Measurements from ENCODE around the gene ZNF334.

The ZNF334 gene

GRCh38 chr20:46539113-46539512 lies 25.8 kb upstream of the ZNF334 start:
- H3K27me3 Mint-ChIP-seq: peaks cover 17 to 32% of the 10 kb centered on the region in 2 donors
- H3K4me1 Mint-ChIP-seq (ENCODE audit: low read depth in 2 of 2): no peaks in the 10 kb centered on the region
- no peak overlapping the region for H3K27ac Mint-ChIP-seq
- no peaks in the 10 kb centered on the region for H3K36me3 Mint-ChIP-seq (ENCODE audit: insufficient read depth)
- H3K9me3 Mint-ChIP-seq: no peaks in the 10 kb centered on the region
- DNase-seq: no peak
- no peak overlapping the region for H3K4me3 Mint-ChIP-seq
- ATAC-seq (replicated peaks): no peak

DNA sequence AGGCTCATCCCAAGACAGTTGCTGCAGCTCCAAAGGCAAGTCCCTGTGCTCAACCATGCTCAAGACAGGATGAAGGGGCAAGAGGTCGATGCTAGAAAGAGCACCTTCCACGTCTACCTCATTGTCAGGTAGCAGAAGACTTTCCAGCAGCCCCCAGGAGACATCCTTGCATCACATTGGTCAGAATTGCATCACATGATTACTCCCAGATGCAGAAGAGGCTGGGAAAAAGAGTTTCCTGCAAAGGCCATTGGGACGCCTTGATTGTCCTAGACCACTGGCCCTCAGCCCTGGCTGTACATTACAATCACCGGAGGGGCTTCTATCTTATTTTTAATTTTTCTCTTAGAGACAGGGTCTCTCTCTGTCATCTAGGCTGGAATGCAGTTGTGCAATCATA lies 17.3 kb upstream of the ZNF334 start:
- Mint-ChIP-seq H3K36me3 (ENCODE audit: insufficient read depth) (no peaks in the 10 kb centered on the region), H3K27ac (no peak overlapping the region), H3K27me3 (peaks cover 22 to 39% of the 10 kb centered on the region in 2 donors), H3K9me3 (no peaks in the 10 kb centered on the region), H3K4me1 (ENCODE audit: low read depth in 2 of 2) (peaks cover 0 to 3% of the 10 kb centered on the region in 2 donors), H3K4me3 (no peak overlapping the region)
- DNase-seq (no peak), ATAC-seq (replicated peaks) (no peak)

DNA sequence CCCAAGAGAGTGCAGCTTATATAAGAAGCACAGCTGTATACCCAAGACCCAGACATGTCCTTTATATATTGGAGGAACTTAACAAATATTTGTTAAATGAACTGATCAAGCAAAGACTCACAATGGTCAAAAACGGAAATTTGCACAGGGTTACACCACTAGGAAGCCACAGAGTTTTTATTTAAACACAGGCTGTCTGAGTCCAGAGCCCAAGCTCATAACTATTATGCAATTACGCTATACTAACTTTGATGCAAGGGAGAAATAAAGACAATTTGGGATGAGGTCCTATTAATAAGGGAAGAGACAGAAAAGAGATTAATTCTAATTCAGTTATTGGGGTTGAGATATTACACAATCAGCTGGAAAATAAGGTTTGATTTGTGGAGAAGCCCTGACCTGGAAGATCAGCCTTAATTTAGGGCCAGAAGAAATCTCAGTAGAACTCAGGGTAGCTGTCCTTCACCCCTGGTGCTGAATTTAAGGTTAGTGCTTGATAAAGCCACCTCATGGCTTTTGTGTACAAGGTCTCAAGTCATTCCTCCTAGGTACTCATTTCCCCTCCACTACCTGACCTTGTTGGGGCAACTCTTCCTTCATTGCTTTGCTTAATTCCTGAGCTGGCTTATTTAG lies 10.5 kb upstream of the ZNF334 start:
- no peak for ATAC-seq (replicated peaks)
- no peak for DNase-seq
- Mint-ChIP-seq H3K36me3 (ENCODE audit: insufficient read depth) (no peaks in the 10 kb centered on the region), H3K4me3 (no peak overlapping the region), H3K27me3 (peaks cover 17 to 37% of the 10 kb centered on the region in 2 donors), H3K9me3 (no peaks in the 10 kb centered on the region), H3K27ac (no peak overlapping the region), H3K4me1 (ENCODE audit: low read depth in 2 of 2) (peaks cover 0 to 3% of the 10 kb centered on the region in 2 donors)

DNA sequence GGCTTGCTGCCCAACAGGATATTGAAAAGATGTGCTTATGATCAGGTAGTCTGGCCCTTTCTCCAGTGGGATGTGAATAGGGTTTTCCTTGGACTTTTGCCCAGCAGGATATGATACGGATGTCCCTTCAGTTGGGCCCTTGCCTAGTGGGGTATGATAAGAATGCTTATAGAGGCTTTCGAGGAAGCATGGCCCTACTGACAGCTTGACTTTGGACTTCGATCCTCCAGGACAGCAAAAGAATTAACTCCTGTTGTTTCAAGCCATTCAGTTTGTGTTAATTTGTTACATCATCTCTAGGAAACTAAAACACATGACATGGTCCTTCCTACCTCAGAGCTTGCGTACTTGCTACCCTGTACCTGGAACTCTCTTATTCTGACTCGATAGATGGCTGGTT lies 9.7 kb upstream of the ZNF334 start:
- no peak overlapping the region for H3K4me3 Mint-ChIP-seq
- peaks cover 0 to 3% of the 10 kb centered on the region in 2 donors for H3K4me1 Mint-ChIP-seq (ENCODE audit: low read depth in 2 of 2)
- no peaks in the 10 kb centered on the region for H3K9me3 Mint-ChIP-seq
- H3K36me3 Mint-ChIP-seq (ENCODE audit: insufficient read depth): no peaks in the 10 kb centered on the region
- H3K27me3 Mint-ChIP-seq: peaks cover 16 to 32% of the 10 kb centered on the region in 2 donors
- no peak overlapping the region for H3K27ac Mint-ChIP-seq
- DNase-seq (no peak), ATAC-seq (replicated peaks) (no peak)

DNA sequence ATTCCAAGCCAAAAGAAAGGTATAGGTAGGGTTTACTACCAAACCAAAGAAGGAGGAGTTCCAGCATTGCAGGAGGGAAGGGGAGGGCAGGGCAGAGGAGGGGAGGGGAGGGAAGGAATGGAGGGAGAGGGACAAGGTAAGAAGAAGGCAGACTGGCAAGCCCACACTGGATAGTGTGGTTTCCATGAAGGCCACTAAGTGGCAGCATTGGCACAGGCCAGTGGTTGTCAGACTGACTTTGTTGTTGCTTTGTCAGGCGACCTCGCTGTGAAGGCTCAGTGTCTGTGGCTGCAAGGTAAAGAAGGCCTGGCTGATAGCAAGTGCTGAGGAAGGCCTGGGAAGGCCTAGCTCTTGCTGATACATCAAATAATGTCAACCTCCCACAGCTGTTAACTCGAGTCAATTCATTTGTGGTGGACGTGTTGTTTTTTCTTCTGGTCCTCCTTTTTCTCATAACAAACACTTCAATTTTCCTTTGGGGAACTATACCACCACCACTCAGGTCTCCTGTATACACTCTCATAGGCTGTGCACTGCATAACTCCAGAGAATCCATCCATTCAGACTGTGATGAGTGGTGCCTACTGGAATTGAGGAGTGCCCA lies 7.7 kb upstream of the ZNF334 start:
- Mint-ChIP-seq H3K4me1 (ENCODE audit: low read depth in 2 of 2) (no peaks in the 10 kb centered on the region), H3K36me3 (ENCODE audit: insufficient read depth) (no peaks in the 10 kb centered on the region), H3K27me3 (peaks cover 9 to 22% of the 10 kb centered on the region in 2 donors), H3K27ac (no peak overlapping the region), H3K9me3 (no peaks in the 10 kb centered on the region), H3K4me3 (no peak overlapping the region)
- ATAC-seq (replicated peaks) (peak; percentile 78), DNase-seq (peak; percentile 30 to 46 (median 38))

DNA sequence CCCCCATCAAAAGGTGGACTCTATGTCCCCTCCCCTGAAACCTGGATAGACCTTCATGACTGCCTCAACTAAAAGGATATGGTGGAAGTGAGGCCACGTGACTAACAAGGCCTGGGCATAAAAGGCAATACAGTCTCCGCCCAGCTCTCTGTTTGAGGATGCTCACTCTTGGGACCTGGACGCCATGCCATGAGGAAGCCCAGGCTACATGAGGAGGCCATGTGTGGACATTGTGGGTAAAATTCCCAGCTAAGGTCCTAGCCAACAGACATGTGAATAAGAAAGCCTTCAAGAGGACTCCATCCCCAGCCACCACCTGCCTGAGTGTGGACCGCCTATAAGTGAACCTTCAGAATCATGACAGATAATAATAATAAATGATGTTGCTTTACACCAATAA lies 7.2 kb upstream of the ZNF334 start:
- no peak overlapping the region for H3K27ac Mint-ChIP-seq
- no peak for DNase-seq
- no peaks in the 10 kb centered on the region for H3K36me3 Mint-ChIP-seq (ENCODE audit: insufficient read depth)
- peaks cover 9 to 20% of the 10 kb centered on the region in 2 donors for H3K27me3 Mint-ChIP-seq
- ATAC-seq (replicated peaks): no peak
- H3K4me3 Mint-ChIP-seq: no peak overlapping the region
- H3K9me3 Mint-ChIP-seq: no peaks in the 10 kb centered on the region
- H3K4me1 Mint-ChIP-seq (ENCODE audit: low read depth in 2 of 2): no peaks in the 10 kb centered on the region

GRCh38 chr20:46519471-46520068 lies 6.2 kb upstream of the ZNF334 start:
- no peak for DNase-seq
- Mint-ChIP-seq H3K36me3 (ENCODE audit: insufficient read depth) (no peaks in the 10 kb centered on the region), H3K9me3 (no peaks in the 10 kb centered on the region), H3K27me3 (peaks cover 9 to 25% of the 10 kb centered on the region in 2 donors), H3K4me3 (no peak overlapping the region), H3K4me1 (ENCODE audit: low read depth in 2 of 2) (no peaks in the 10 kb centered on the region), H3K27ac (no peak overlapping the region)
- no peak for ATAC-seq (replicated peaks)

DNA sequence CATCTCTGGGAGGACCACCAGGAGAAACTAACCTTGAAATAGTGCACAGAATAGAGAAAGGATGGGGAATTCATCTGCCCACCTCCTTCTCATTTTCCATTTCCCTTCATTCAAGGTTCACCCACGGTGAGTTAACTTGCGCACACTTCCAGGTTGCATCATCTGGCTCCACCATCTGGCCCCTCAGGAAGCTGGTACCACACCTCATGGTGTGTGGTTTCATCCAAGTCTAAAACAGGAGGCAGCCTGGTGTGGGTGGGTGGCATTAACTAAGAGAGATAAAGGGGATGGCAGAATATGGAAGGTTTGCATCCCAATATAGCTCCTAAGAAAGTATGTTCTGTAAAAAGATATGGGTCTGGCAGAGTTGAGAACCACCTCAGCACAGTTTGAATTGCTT lies 3.8 kb downstream of the ZNF334 start:
- Mint-ChIP-seq H3K27ac (no peak overlapping the region), H3K27me3 (peaks cover 66 to 68% of the 10 kb centered on the region in 2 donors), H3K4me1 (ENCODE audit: low read depth in 2 of 2) (peaks cover 0 to 2% of the 10 kb centered on the region in 2 donors), H3K4me3 (no peak overlapping the region), H3K36me3 (ENCODE audit: insufficient read depth) (no peaks in the 10 kb centered on the region), H3K9me3 (no peaks in the 10 kb centered on the region)
- ATAC-seq (replicated peaks): no peak
- DNase-seq: no peak

DNA sequence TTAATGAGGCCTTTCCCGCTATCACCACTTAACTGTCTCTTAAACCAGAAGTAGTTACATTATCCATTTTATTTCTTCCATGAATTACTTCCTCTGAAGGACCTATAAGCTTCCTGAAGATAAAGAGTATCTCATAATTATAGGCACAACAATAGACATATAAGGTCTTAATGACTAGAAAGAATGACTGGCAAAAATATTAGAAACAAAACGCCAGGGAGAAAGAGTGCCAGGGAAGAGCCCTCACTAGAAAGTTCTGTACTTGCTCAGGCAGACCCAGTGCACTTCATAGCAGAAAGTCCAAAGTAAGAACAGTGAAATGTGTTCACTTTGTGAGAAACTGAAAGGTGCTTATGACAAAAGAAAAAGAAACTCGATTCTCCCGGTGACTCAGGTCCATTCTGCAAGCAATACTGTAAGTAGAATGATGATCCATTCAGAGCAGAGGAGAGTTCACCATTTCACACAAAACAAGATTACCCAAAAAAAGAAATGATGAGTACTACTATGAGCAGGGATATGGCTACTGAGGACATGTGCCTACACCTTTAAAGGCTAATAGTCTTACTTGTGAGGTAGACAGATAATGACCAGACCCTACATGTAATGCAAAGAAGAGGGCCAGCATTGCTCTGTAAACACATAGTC lies 5.5 kb downstream of the ZNF334 start:
- H3K4me1 Mint-ChIP-seq (ENCODE audit: low read depth in 2 of 2): no peaks in the 10 kb centered on the region
- ATAC-seq (replicated peaks) (no peak), DNase-seq (no peak)
- H3K36me3 Mint-ChIP-seq (ENCODE audit: insufficient read depth): no peaks in the 10 kb centered on the region
- H3K27me3 Mint-ChIP-seq: peaks cover 70 to 80% of the 10 kb centered on the region in 2 donors
- no peak overlapping the region for H3K4me3 Mint-ChIP-seq
- no peak overlapping the region for H3K27ac Mint-ChIP-seq
- H3K9me3 Mint-ChIP-seq: peaks cover 0 to 9% of the 10 kb centered on the region in 2 donors

DNA sequence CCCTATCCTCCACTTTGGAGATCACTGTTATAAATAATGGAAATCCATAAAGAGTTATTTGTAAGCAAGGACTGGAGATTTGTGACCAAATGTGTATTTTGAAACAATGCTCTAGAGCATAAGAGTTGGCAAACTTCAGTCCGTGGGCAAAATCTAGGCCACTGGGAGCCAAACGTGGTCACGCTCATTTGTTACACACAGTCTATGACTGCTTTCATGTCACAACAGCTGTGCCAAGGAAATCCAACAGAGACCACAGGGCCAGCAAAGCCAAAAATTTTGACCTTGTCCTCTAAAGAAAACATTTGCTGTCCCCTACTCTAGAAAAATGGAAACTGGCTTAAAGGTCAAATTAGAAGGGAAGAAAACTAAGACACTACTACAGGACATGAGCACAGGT lies 7.9 kb downstream of the ZNF334 start:
- H3K27me3 Mint-ChIP-seq: peaks cover 56 to 86% of the 10 kb centered on the region in 2 donors
- no peak for ATAC-seq (replicated peaks)

DNA sequence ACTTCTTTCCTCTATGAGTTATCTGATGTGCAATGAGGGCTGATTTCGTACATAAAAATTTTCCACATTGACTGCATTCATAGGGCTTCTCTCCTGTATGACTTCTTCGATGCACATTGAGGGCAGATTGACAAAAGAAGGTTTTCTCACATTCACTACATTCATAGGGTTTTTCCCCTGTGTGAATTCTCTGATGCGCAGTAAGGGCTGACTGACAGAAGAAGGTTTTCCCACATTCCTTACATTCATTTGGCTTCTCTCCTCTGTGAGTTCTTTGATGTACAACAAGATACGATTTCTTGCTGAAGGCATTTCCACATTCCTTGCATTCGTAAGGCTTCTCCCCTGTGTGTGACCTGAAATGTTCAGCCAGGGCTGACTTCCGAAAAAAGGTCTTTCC lies 11.4 kb downstream of the ZNF334 start:
- no peaks in the 10 kb centered on the region for H3K4me1 Mint-ChIP-seq (ENCODE audit: low read depth in 2 of 2)
- peaks cover 2 to 24% of the 10 kb centered on the region in 2 donors for H3K9me3 Mint-ChIP-seq
- no peak for ATAC-seq (replicated peaks)
- no peak for DNase-seq
- H3K4me3 Mint-ChIP-seq: no peak overlapping the region
- H3K27ac Mint-ChIP-seq: no peak overlapping the region
- H3K27me3 Mint-ChIP-seq: peaks cover 37 to 69% of the 10 kb centered on the region in 2 donors
- no peaks in the 10 kb centered on the region for H3K36me3 Mint-ChIP-seq (ENCODE audit: insufficient read depth)

More for the DNA sequence above, 7.9 kb downstream of the ZNF334 start:
- Mint-ChIP-seq H3K27ac (no peak overlapping the region), H3K36me3 (ENCODE audit: insufficient read depth) (no peaks in the 10 kb centered on the region), H3K9me3 (peaks cover 2 to 24% of the 10 kb centered on the region in 2 donors), H3K4me3 (no peak overlapping the region), H3K4me1 (ENCODE audit: low read depth in 2 of 2) (no peaks in the 10 kb centered on the region)
- DNase-seq: no peak

- Mint-ChIP-seq H3K27me3 (peaks cover 37 to 69% of the 10 kb centered on the region in 2 donors), H3K4me1 (ENCODE audit: low read depth in 2 of 2) (no peaks in the 10 kb centered on the region), H3K27ac (no peak overlapping the region), H3K9me3 (peaks cover 2 to 24% of the 10 kb centered on the region in 2 donors), H3K4me3 (no peak overlapping the region), H3K36me3 (ENCODE audit: insufficient read depth) (no peaks in the 10 kb centered on the region)
- DNase-seq: no peak
- ATAC-seq (replicated peaks): no peak
Measured at GRCh38 chr20:46501337-46501942, 11.9 kb downstream of the ZNF334 start.

DNA sequence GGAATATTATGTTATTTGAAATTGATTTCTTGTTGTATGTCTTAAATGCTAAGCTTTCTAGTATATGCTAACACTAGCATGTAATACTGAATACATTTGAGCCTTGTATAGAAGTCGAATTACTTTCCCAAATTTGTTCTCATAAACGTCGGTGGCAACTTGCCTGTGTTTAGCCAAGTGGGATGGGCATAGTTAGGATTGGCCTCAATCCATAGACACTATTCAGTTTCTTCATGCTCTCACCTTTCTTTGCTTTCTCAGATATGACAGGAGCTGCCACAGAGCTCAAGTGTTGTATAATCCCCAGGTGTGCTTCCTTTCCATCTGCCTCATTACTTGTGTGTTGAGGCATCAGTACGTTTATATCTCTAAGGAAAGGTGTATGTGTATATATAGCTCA lies 19.3 kb downstream of the ZNF334 start:
- H3K27ac Mint-ChIP-seq: no peak overlapping the region
- H3K9me3 Mint-ChIP-seq: no peaks in the 10 kb centered on the region
- DNase-seq (no peak), ATAC-seq (replicated peaks) (no peak)
- peaks cover 45 to 79% of the 10 kb centered on the region in 2 donors for H3K27me3 Mint-ChIP-seq
- no peaks in the 10 kb centered on the region for H3K4me1 Mint-ChIP-seq (ENCODE audit: low read depth in 2 of 2)
- no peaks in the 10 kb centered on the region for H3K36me3 Mint-ChIP-seq (ENCODE audit: insufficient read depth)
- no peak overlapping the region for H3K4me3 Mint-ChIP-seq
